Stomach smooth muscle (tissue), 2 donors: Measurements from ENCODE around the gene ANKRD40CL.
"Not testable (repeated sequence)": the region's sequence is repeated elsewhere in the genome, so short reads cannot be mapped to it uniquely, and the experiment has no call there.

ENCODE experiments used
- H3K27ac ChIP-seq: one replicate; pipeline ENCODE4 v1.7.0; 2013; ENCODE audit warnings: mild to moderate bottlenecking, low read length, inconsistent platforms
- H3K27me3 ChIP-seq, 2 donors: one replicate each; pipeline ENCODE4 v1.7.0; 2013; ENCODE audit warnings: low read length in 2 of 2; ENCODE audit not compliant: insufficient read depth in 2 of 2, control insufficient read depth in 1 of 2
- H3K36me3 ChIP-seq, 2 donors: one replicate each; pipeline ENCODE4 v1.7.0; 2013; ENCODE audit warnings: low read length in 2 of 2; ENCODE audit not compliant: control insufficient read depth in 2 of 2, insufficient read depth in 2 of 2
- H3K4me1 ChIP-seq: one replicate; pipeline ENCODE4 v1.7.0; 2013; ENCODE audit warnings: low read length; ENCODE audit not compliant: control insufficient read depth, insufficient read depth
- H3K4me3 ChIP-seq, 2 donors: one replicate each; pipeline ENCODE4 v1.7.0; 2013; ENCODE audit warnings: low read length in 2 of 2
- H3K9ac ChIP-seq, 2 donors: one replicate each; pipeline ENCODE4 v1.7.0; 2013; ENCODE audit warnings: low read length in 2 of 2, mild to moderate bottlenecking in 1 of 2
- H3K9me3 ChIP-seq, 2 donors: one replicate each; pipeline ENCODE4 v1.7.0; 2013; ENCODE audit warnings: low read length in 2 of 2; ENCODE audit not compliant: control insufficient read depth in 2 of 2
- donor health status: healthy.
- donor health status: Pancreatic carcinoma.

The ANKRD40CL gene

DNA sequence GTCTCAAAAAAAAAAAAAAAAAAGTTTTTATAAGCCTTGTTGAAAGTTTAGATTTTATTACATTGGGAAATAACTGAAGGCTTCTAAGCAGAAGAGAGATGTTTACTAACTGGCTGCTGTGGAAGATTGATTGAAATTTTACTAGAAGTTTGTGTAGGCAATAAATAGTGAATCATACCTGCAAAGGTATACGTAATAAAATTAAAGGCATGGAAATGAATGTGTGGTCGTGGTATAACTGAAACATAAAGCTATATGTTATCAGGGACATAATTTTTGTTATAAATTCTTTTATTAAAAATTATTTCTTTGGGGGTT is 39.2 kb downstream of the ANKRD40CL start:
- H3K27me3 ChIP-seq, result no peaks in the 10 kb centered on the region
- H3K27ac ChIP-seq, result no peak overlapping the region
- peaks cover 38% of the 10 kb centered on the region for H3K4me1 ChIP-seq
- H3K9me3 ChIP-seq, result no peaks in the 10 kb centered on the region
- H3K4me3 ChIP-seq, result no peak overlapping the region
- H3K36me3 ChIP-seq, result no peaks in the 10 kb centered on the region
- no peak overlapping the region for H3K9ac ChIP-seq

DNA sequence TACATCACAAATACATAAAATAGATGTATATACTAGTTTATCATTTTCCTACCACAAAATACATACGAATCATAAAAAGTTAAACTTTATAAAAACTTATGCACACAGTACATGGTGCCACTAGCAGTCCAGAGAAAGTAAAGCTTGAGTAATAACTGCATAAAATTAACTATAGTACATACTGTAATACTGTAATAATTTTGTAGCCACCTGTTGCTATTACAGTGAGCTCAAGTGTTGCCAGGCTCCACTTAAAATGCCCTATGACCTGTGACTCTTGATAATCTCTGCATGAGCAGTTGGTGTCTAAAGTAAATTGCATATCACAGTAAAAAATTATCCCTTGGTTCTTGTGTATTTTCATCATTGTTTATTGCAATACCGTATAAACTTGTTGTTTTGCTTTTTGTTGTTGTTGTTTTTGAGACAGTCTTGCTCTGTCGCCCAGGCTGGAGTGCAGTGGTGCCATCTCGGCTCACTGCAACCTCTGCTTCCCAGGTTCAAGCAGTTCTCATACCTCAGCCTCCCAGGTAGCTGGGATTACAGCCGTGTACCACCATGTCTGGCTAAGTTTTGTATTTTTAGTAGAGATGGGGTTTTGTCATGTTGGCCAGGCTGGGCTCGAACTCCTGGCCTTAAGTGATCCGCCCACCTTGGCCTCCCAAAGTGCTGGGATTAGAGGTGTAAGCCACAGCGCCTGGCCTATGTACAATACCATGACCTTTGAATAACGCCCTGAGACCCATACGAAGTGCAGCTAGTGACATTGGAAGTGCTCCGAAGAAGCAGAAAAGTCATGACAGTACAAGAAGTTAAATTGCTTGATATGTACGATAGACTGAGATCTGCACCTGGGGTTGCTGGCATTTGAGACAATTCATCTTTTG is 41.3 kb downstream of the ANKRD40CL start:
- no peak overlapping the region for H3K4me3 ChIP-seq
- H3K36me3 ChIP-seq, result no peaks in the 10 kb centered on the region
- no peaks in the 10 kb centered on the region for H3K9me3 ChIP-seq
- H3K27ac ChIP-seq, result no peak overlapping the region
- H3K9ac ChIP-seq, result no peak overlapping the region
- H3K4me1 ChIP-seq, result peaks cover 46% of the 10 kb centered on the region
- H3K27me3 ChIP-seq, result no peaks in the 10 kb centered on the region

DNA sequence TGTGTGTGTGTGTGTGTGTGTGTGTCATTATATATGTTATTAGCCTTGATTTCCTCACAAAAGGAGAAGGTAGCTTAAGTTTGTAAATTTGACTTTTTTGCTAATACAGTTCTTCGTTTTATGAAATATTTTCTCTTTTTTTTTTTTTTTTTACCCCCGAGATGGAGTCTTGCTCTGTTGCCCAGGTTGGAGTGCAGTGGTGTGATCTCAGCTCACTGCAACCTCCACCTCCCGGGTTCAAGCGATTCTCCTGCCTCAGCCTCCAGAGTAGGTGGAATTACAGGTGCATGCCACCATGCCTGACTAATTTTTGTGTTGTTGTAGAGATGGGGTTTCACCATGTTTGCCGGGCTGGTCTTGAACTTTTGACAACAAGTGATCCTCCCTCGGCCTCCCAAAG is 42.7 kb downstream of the ANKRD40CL start:
- H3K27me3 ChIP-seq, H3K27ac ChIP-seq, H3K9ac ChIP-seq, H3K9me3 ChIP-seq, H3K36me3 ChIP-seq, H3K4me3 ChIP-seq: not testable (repeated sequence)
- H3K4me1 ChIP-seq, result peaks cover 36% of the 10 kb centered on the region

DNA sequence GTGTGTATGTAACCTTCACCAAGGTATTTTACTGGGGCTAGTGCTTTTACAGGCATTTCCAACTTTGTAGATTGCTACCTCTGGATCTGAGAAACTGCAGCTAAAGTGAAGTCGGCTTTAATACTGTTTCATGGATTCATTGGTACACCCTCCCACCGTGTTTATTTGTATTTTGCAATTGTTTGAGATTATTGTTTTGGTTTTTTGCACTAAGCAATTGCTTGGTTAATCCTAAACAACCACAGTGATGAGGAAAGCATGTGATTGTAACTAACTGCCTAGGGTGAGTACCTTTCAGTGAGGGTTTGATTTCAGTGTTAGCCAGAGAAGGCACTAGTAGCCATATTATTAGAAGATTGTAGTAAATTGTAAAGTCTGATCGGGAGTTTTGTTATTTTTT is 44.6 kb downstream of the ANKRD40CL start:
- Histone ChIP-seq H3K4me1 (peaks cover 32% of the 10 kb centered on the region), H3K9ac (no peak overlapping the region), H3K27ac (no peak overlapping the region), H3K36me3 (no peaks in the 10 kb centered on the region), H3K27me3 (no peaks in the 10 kb centered on the region), H3K4me3 (no peak overlapping the region), H3K9me3 (no peaks in the 10 kb centered on the region)

- Histone ChIP-seq H3K9ac (peak overlapping the region; percentile 1 to 92), H3K36me3 (no peaks in the 10 kb centered on the region), H3K27me3 (no peaks in the 10 kb centered on the region), H3K4me1 (peaks cover 26% of the 10 kb centered on the region), H3K27ac (no peak overlapping the region), H3K9me3 (no peaks in the 10 kb centered on the region), H3K4me3 (peak overlapping the region; percentile 74 to 81)
Observed at GRCh38 chr17:50721194-50722010, 45.9 kb downstream of the ANKRD40CL start.

- Histone ChIP-seq H3K27me3 (no peaks in the 10 kb centered on the region), H3K36me3 (no peaks in the 10 kb centered on the region), H3K4me1 (peaks cover 19% of the 10 kb centered on the region), H3K4me3 (peak overlapping the region; percentile 74 to 81), H3K27ac (peak overlapping the region; percentile 93), H3K9ac (peak overlapping the region; percentile 92 to 97), H3K9me3 (no peaks in the 10 kb centered on the region)
Observed at GRCh38 chr17:50719924-50720794, 47.2 kb downstream of the ANKRD40CL start.

GRCh38 chr17:50719144-50719923 is 48.0 kb downstream of the ANKRD40CL start, which contains the start of gene LUC7L3:
LUC7L3 (plus strand) TSS chr17:50719603; CDS start chr17:50719733, 130 bp downstream.
- H3K36me3 ChIP-seq, result no peaks in the 10 kb centered on the region
- no peaks in the 10 kb centered on the region for H3K27me3 ChIP-seq

GRCh38 chr17:50715471-50715870 is 51.8 kb downstream of the ANKRD40CL start:
- Histone ChIP-seq H3K27me3 (no peaks in the 10 kb centered on the region), H3K36me3 (no peaks in the 10 kb centered on the region), H3K27ac (no peak overlapping the region), H3K9ac (no peak overlapping the region), H3K9me3 (no peaks in the 10 kb centered on the region), H3K4me3 (no peak overlapping the region), H3K4me1 (no peaks in the 10 kb centered on the region)

More at GRCh38 chr17:50719144-50719923, 48.0 kb downstream of the ANKRD40CL start, which contains the start of gene LUC7L3:
- H3K4me3 ChIP-seq, result peak within 1 kb of the TSS; percentile 74 to 81
- H3K9me3 ChIP-seq, result no peaks in the 10 kb centered on the region
- peak within 1 kb of the TSS; percentile 92 to 97 for H3K9ac ChIP-seq
- H3K4me1 ChIP-seq, result peaks cover 19% of the 10 kb centered on the region
- peak within 1 kb of the TSS; percentile 93 for H3K27ac ChIP-seq

GRCh38 chr17:50712641-50713040 is 54.7 kb downstream of the ANKRD40CL start:
- Histone ChIP-seq H3K4me1 (peaks cover 16% of the 10 kb centered on the region), H3K27ac (no peak overlapping the region), H3K27me3 (no peaks in the 10 kb centered on the region), H3K4me3 (no peak overlapping the region), H3K9ac (no peak overlapping the region), H3K36me3 (no peaks in the 10 kb centered on the region), H3K9me3 (no peaks in the 10 kb centered on the region)
